ENCODE results near the gene ARHGAP8. TPM values are rescaled to one million over a fixed set of nuclear protein-coding genes. Genes with fewer than 3 reads are reported as not detected.

ARHGAP8 gene
- under 0.01 and 0.22 TPM in 2 replicates for total RNA-seq

GRCh38 chr22:44752285-44753188, at the start of gene ARHGAP8:
TSS of gene ARHGAP8 (plus strand) at chr22:44752575. CDS start at chr22:44786528, 33,953 bp downstream.

Other genes with a start within 250 kb of the ARHGAP8 start
- gene PRR5, start 50.4 kb upstream of the ARHGAP8 start, total RNA-seq: 14.7 and 27.6 TPM in 2 replicates